Stimulated activated CD4-positive, alpha-beta T cell treated with anti-CD3 and anti-CD28 coated beads, TNF-alpha, amount 100 ng/mL, for 4 hours (primary cell): Measurements from ENCODE around the gene IVL.

Source experiments
- DNase-seq, 3 experiments: peaks; one replicate each; pipeline ENCODE4 v3.0.0-alpha.2; 2020; ENCODE audit warnings: low read depth in 3 of 3

Gene IVL

GRCh38 chr1:152888126-152888525 is 20.2 kb upstream of the IVL start:
- no peak for DNase-seq

- DNase-seq: no peak
Observed at GRCh38 chr1:152899027-152899426, 9.3 kb upstream of the IVL start.

GRCh38 chr1:152899883-152900282 is 8.5 kb upstream of the IVL start:
- DNase-seq: no peak

- DNase-seq: no peak
Observed at GRCh38 chr1:152901631-152902030, 6.7 kb upstream of the IVL start.

- DNase-seq: no peak
Observed at GRCh38 chr1:152902636-152903035, 5.7 kb upstream of the IVL start.

- no peak for DNase-seq
Observed at GRCh38 chr1:152904688-152905440, 3.5 kb upstream of the IVL start.

GRCh38 chr1:152906023-152906565 is 2.3 kb upstream of the IVL start:
- DNase-seq: no peak

GRCh38 chr1:152909206-152909605 is 860 bp downstream of the IVL start:
- no peak for DNase-seq

- no peak for DNase-seq
Observed at GRCh38 chr1:152912471-152912870, 4.1 kb downstream of the IVL start.

GRCh38 chr1:152912900-152913299 is 4.6 kb downstream of the IVL start:
- DNase-seq: no peak

- DNase-seq: no peak
Observed at GRCh38 chr1:152917794-152918193, 9.4 kb downstream of the IVL start.

GRCh38 chr1:152919071-152919470 is 10.7 kb downstream of the IVL start:
- DNase-seq: no peak

GRCh38 chr1:152924191-152924590 is 15.8 kb downstream of the IVL start:
- DNase-seq: no peak

- no peak for DNase-seq
Observed at GRCh38 chr1:152926091-152926490, 17.7 kb downstream of the IVL start.

GRCh38 chr1:152928671-152929070 is 20.3 kb downstream of the IVL start:
- no peak for DNase-seq

- no peak for DNase-seq
Observed at GRCh38 chr1:152932170-152932811, 23.9 kb downstream of the IVL start.

- no peak for DNase-seq
Observed at GRCh38 chr1:152933196-152933595, 24.9 kb downstream of the IVL start.

GRCh38 chr1:152940614-152941013 is 32.3 kb downstream of the IVL start:
- no peak for DNase-seq

GRCh38 chr1:152941037-152941711 is 32.8 kb downstream of the IVL start:
- no peak for DNase-seq

GRCh38 chr1:152942161-152942560 is 33.8 kb downstream of the IVL start:
- DNase-seq: no peak

- DNase-seq: no peak
Observed at GRCh38 chr1:152946248-152946647, 37.9 kb downstream of the IVL start.

- no peak for DNase-seq
Observed at GRCh38 chr1:152946651-152947256, 38.4 kb downstream of the IVL start, which contains the start of gene SPRR5. TSS of gene SPRR5 (plus strand) at chr1:152947206. CDS start at chr1:152948555, 1,349 bp downstream.
